ENCODE data around the gene ANGPT4. TPM values are rescaled to one million over a fixed set of nuclear protein-coding genes. Genes with fewer than 3 reads are reported as not detected.

ANGPT4 gene
- total and polyA plus RNA-seq, 4 experiments from 2014 or later = not detected

Other genes starting within 250 kb of the ANGPT4 start
- not detected for gene SCRT2, start 240.5 kb downstream of the ANGPT4 start, total RNA-seq
- not detected for gene SCRT2, start 240.5 kb downstream of the ANGPT4 start, polyA plus RNA-seq
- gene SLC52A3, start 147.8 kb downstream of the ANGPT4 start, total RNA-seq = not detected
- gene SLC52A3, start 147.8 kb downstream of the ANGPT4 start, polyA plus RNA-seq = not detected
- 10 to 100 TPM; 19.8 to 21.7 TPM for gene FAM110A, start 82.6 kb downstream of the ANGPT4 start, total RNA-seq
- 10 to 100 TPM in 1 of 2 donors, 1 to 10 TPM in 1; 8.1 to 15.4 TPM for gene FAM110A, start 82.6 kb downstream of the ANGPT4 start, polyA plus RNA-seq
- under 1 TPM; 0.11 to 0.38 TPM for gene RSPO4, start 86.0 kb upstream of the ANGPT4 start, total RNA-seq
- not detected for gene RSPO4, start 86.0 kb upstream of the ANGPT4 start, polyA plus RNA-seq
- 100 to 1,000 TPM; 118 to 123 TPM for gene PSMF1, start 202.3 kb upstream of the ANGPT4 start, total RNA-seq
- gene PSMF1, start 202.3 kb upstream of the ANGPT4 start, polyA plus RNA-seq = 100 to 1,000 TPM; 134 to 189 TPM